ENCODE results near the gene CTSS.
"Not testable (repeated sequence)": the region's sequence is repeated elsewhere in the genome, so short reads cannot be mapped to it uniquely, and the experiment has no call there.

Gene CTSS

DNA sequence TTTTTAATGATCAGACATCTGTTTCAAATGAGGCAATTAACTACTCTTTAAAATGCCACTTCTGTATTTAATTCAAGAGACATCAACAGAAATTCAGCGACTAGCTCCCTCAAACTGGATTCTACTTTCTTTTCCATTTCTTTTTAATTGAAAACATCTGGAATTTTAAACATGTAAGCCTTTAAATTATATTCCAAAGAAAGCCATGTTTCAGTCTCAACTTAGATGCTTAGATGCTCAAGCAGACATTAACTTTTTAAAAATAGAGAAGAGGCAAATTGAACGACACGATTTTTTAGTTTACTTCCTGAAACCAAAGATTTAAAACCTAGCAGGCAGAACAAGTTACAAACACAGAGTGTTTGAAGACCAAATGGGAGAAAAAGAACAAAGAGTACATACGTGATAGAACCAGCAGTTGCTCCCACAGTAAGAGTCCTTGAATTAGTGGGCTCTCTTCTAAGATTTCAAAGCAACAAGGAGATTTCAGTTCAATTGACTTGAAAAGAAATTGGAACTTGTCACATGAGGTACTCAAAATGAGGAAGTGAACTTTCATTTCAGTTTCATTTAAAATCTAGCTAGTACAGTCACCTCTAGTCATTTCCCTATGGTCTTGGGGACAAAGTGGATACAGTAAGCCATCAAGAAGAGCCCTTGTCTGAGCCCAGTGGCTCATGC lies at the start of gene CTSS:
Gene CTSS (minus strand): TSS at position 483 of the 681 bp plus-strand sequence. CDS start 1,015 bp downstream, outside the sequence.
- DNase-seq (ENCODE audit: low read depth), result no peak

- DNase-seq (ENCODE audit: low read depth), result peak; percentile 76
Observed at GRCh38 chr1:150813028-150813707, 47.6 kb upstream of the CTSS start.

- DNase-seq (ENCODE audit: low read depth), result no peak
Observed at GRCh38 chr1:150810958-150811659, 45.5 kb upstream of the CTSS start.

DNA sequence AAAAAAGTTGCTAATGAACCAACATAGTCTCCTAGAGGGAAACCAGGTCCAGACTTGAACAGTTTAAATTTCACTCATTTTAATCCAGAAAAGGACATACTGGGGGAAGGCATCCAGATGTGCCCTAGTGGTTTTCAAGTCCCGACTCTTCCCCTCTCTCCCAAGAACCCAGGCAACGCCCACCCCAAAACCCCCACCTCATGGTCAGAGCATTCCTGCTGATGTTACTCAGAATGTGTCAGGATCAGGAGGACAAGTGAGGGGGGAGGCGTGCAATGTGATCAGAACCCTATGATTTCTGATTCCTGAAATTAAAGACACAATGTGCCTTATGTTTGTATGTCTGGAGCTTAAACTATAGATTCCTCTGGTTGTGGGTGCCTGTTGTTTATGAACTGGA lies 44.1 kb upstream of the CTSS start:
- peak; percentile 70 for DNase-seq (ENCODE audit: low read depth)

- no peak for DNase-seq (ENCODE audit: low read depth)
Observed at GRCh38 chr1:150808846-150809245, 43.3 kb upstream of the CTSS start.

GRCh38 chr1:150808121-150808520 lies 42.5 kb upstream of the CTSS start, which contains the start of gene CTSK:
Gene CTSK, minus strand, starts transcription at chr1:150808260. Its CDS starts 1,455 bp downstream, at chr1:150806805.
- no peak for DNase-seq (ENCODE audit: low read depth)

DNA sequence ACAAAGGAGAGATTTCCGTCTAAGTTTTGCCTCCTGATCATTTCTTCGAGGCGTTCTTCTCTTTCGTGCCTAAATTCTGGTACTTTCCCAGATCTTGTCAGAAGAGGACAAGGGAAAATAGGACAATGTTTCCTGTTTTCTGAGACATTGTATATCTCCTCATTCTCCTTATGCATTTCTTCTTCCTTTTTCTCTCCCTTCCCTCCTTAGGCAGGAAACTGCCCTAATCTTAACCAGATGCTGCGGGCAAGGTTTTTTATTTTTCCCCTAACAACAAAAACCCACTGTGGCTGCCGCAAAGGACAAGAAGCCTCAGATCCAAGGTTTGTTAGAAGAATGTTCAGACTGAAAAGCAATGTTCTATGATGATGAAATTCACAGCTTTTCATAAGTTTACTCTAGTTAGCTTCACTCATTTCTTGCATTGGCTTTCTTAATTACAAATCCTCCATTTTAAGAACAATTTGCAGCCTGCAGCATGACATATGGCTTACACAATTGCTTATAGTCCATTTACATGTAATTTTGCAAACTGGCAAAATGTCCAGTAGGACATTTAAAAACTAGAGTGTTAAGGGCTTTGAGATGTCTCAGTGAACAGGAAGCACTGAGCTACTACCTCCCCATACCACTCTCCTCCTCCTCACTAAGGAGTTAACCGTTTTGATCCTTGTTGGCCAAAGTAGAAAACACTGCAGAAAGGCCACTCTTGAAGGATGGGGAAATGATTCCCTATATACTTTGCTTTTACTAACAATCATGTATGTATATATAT lies 41.9 kb upstream of the CTSS start:
- DNase-seq (ENCODE audit: low read depth), result peak; percentile 50

GRCh38 chr1:150805899-150806298 lies 40.3 kb upstream of the CTSS start:
- no peak for DNase-seq (ENCODE audit: low read depth)

DNA sequence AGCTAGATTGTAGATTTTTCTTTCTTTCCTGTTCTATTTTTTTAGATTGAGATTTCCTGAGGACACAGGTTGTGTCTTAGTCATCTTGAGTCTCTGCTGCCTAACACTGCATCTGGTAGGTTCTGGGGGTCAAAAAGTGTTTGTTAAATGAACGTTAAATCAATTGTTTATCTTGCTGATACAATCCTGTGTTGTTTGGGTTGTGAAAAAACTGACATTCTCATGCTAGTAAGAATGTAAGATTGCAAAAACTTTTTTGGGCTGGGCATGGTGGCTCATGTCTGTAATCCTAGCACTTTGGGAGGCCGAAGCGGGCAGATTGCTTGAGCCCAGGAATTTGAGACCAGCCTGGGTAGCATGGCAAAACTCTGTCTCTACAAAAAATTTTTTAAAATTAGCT lies 39.1 kb upstream of the CTSS start:
- DNase-seq (ENCODE audit: low read depth), result peak; percentile 40

- DNase-seq (ENCODE audit: low read depth), result no peak
Observed at GRCh38 chr1:150799089-150799488, 33.5 kb upstream of the CTSS start.

DNA sequence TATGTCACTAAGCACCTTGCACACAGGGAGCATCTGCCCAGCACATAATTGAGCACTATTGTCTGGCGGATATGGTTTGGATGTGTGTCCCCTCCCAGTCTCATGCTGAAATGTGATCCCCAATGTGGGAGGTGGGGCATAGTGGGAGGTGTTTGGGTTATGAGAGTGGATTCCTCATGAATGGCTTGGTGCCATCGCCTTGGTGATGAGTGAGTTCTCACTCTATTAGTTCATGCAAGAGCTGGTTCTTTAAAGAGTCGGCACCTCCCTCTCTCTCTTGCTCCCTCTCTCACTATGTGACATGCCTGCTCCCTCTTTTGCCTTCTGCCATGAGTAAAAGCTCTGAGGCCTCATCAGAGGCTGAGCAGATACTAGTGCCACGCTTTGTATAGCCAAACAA lies 32.9 kb upstream of the CTSS start:
- peak; percentile 38 for DNase-seq (ENCODE audit: low read depth)

DNA sequence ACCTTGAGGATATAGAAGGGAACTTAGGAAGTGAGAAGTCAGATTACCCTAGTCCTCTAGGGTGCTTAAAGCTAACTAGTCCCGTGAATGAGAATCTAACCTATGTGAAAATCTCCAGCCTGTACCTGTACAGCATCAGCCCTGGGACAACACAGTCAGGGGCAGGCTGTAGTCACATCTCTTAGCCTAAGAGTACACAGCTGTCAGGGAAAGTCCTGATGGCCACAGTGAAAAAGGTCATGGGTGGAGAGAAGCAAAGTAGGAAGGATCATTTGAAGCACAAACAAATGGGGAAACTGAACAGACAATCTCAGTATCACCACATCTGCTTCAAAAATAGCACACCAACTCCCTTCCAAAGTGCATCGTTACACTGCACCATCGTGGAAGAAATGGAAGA lies 30.8 kb upstream of the CTSS start:
- no peak for DNase-seq (ENCODE audit: low read depth)

DNA sequence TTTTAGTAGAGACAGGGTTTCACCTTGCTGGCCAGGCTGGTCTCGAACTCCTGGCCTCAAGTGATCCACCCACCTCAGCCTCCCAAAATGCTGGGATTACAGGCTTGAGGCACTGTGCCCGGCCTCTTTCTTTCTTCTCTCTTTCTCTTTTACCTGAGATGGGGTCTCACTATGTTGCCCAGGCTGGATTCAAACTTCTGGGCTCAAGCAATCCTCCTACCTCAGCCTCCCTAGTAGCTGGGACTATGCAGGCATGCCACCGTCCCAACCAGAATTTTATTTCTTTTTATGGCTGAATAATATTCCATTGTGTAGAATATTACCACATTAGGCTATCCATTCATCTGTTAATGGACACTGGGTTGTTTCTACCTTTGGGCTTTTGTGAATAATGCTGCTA lies 28.2 kb upstream of the CTSS start:
- DNase-seq (ENCODE audit: low read depth), result not testable (repeated sequence)

- DNase-seq (ENCODE audit: low read depth), result no peak
Observed at GRCh38 chr1:150793221-150793620, 27.6 kb upstream of the CTSS start.

DNA sequence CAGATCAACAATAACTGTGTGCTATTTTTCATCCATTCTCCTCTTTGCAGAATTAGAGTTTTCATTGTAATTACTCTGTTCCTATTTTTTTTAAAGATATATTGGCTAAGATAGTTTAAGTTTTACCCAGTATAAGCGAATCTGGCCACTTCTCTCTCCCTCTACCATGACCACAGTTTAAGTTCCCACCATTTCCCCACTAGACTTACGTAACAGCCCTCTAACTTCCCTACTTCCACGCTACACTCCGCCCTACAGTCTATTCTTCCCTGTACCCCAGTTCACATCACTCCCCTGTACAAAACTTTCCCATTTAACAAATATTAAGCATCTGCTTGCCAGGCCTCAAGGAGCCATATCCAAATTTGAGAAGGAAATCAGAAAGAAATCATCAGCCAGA lies 26.0 kb upstream of the CTSS start:
- DNase-seq (ENCODE audit: low read depth), result no peak

GRCh38 chr1:150789396-150789795 lies 23.8 kb upstream of the CTSS start:
- DNase-seq (ENCODE audit: low read depth), result no peak

DNA sequence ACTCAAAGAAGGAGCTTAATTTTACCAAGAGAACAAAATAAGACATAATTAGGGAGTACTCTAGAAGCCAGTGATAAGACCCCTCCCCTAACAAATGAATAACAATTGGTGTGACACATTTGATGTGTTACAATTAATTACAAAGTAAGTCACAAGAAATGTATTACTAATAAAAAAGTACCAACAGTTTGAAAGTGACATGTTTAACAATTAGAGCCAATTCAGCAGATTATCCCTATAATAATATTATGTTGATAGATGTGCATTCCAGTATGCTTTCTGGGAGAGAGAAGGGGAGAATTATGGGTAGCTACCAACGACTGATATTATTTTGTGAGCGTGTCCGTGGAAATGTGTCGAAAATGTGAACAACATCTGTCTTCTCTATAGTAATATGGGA lies 23.4 kb upstream of the CTSS start:
- no peak for DNase-seq (ENCODE audit: low read depth)

- no peak for DNase-seq (ENCODE audit: low read depth)
Observed at GRCh38 chr1:150787455-150787854, 21.9 kb upstream of the CTSS start.

DNA sequence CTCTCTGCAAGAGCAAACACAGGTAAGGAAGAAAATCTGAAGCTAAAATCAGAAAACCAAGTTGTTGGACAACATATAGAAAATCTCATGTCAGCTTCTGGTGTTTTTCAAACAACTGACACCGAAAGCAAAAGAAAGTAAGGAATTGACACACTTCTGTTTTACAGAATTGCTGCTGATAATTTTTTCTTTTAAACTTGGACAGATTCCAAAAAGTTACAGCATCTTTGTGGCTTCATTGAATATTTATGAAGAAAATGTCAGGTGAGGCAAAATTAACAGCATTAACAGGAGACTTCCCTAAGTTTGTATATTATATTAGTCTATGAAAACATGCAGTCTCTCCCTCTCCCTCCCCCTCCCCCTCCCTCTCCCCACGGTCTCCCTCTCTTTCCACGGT lies 14.9 kb upstream of the CTSS start:
- DNase-seq (ENCODE audit: low read depth), result no peak

DNA sequence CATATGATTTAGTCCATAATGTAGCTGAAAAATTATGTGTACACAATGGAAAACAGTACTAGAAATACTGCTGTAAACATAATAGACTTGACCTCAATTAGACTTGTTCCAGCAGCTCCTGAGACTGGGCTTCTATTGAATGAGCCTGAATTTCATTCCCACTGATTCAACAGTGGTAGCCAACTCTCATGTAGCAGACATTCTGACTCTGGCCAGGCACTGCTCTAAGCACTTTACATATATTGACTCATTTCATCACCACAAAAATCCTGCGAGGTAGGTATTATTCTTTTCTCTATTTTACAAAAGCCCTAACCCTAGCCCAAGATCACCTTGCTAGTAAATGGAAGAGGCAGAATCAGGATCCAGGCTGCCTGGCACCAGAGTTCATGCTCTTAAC lies 12.8 kb upstream of the CTSS start:
- no peak for DNase-seq (ENCODE audit: low read depth)

DNA sequence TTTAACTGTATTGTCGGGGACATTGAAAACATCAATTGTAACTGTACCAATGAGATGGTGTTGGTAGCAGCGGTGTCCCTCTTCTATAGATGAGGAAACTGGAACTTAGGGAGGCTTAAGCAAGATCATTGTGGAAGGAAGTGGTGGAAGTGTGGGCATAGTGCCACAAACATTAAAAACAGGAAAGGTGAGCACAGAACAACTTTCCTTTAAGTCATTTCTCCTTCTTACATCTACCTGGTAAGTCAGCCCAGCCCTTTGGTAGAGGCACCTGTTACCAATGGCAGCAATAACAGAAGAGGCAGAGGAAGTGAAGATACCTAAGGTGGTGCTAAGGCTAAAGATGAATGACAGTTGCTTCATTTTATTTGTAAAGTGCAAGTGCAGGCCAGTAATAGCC lies 12.0 kb upstream of the CTSS start:
- DNase-seq (ENCODE audit: low read depth), result no peak

DNA sequence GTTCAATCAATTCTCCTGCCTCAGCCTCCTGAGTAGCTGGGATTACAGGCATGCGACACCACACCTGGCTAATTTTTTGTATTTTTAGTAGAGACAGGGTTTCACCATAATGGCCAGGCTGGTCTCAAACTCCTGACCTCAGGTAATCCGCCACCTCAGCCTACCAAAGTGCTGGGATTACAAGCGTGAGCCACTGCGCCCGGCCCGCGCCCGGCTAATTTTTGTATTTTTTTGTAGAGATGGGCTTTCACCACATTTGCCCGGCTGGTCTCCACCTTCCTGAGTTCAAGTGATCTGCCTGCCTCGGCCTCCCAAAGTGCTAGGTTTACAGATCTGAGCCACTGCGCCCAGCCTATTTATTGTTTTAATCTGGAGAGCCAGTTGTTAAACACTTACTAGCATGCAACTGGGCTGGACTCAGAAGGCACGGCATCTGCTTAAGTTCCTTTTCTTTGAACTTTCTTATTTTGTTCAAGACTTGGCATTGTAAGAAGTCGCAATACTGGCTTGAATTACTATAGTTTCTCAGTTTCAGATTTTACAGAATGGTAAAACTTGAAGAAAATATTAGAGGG lies 10.4 kb upstream of the CTSS start:
- not testable (repeated sequence) for DNase-seq (ENCODE audit: low read depth)
